K562 (cell line): ENCODE measurements around the gene AGT. TPM values are rescaled to one million over a fixed set of nuclear protein-coding genes. Genes with fewer than 3 reads are reported as not detected.

ENCODE experiments used
- BRF2 ChIP-seq: IDR thresholded peaks from 3 replicates; pipeline ENCODE4 v1.6.1; 2011; ENCODE audit warnings: borderline replicate concordance, mild to moderate bottlenecking; ENCODE audit not compliant: insufficient read length, insufficient read depth
- CEBPB ChIP-seq: fragments of 450-650 bp; IDR thresholded peaks from 2 replicates; pipeline ENCODE4 v1.6.1; 2016; ENCODE audit warnings: missing genetic modification characterization, missing compliant biosample characterization
- CXXC5 ChIP-seq: fragments of 250-450 bp; sonication (Bioruptor Pico); IDR thresholded peaks from 2 replicates; pipeline ENCODE4 v1.8.0; 2022; ENCODE audit warnings: inconsistent platforms, mild to moderate bottlenecking, moderate library complexity
- FOSL1 ChIP-seq: fragments of 200-800 bp; sonication (Bioruptor generic); conservative IDR thresholded peaks from 2 replicates; pipeline ENCODE4 v1.6.1; 2016; ENCODE audit warnings: missing genetic modification characterization, missing compliant biosample characterization
- FOXA3 ChIP-seq, 2 experiments: fragments of 450-650 bp in 1 of 2; sonication (generic) in 1 of 2; formaldehyde crosslinking; IDR thresholded peaks in 1 of 2; conservative IDR thresholded peaks in 1 of 2; 2 replicates each; pipeline versions ENCODE4 v1.4.0 to v1.8.0; 2020 to 2022; ENCODE audit warnings: mild to moderate bottlenecking in 2 of 2, missing genetic modification reagents in 1 of 2
- FOXK2 ChIP-seq, 2 experiments: fragments of 450-650 bp; IDR thresholded peaks in 1 of 2; conservative IDR thresholded peaks in 1 of 2; 2 replicates each; pipeline ENCODE4 v1.6.1; 2016; ENCODE audit warnings: low read depth in 2 of 2, mild to moderate bottlenecking in 1 of 2
- NCOA6 ChIP-seq: fragments of 450-650 bp; IDR thresholded peaks from 2 replicates; pipeline ENCODE4 v1.6.1; 2017; ENCODE audit warnings: mild to moderate bottlenecking
- NR2C1 ChIP-seq, 2 experiments: fragments of 450-650 bp; IDR thresholded peaks; 2 replicates each; pipeline ENCODE4 v1.6.1; 2017; ENCODE audit warnings: mild to moderate bottlenecking in 2 of 2, antibody characterized with exemption in 1 of 2, inconsistent platforms in 1 of 2, missing compliant biosample characterization in 1 of 2, missing genetic modification characterization in 1 of 2
- OTX1 ChIP-seq: fragments of 450-650 bp; formaldehyde crosslinking; IDR thresholded peaks from 2 replicates; pipeline ENCODE4 v1.4.0; 2022; ENCODE audit warnings: mild to moderate bottlenecking
- POLR2G ChIP-seq: fragments of 200-400 bp; formaldehyde crosslinking; IDR thresholded peaks from 2 replicates; pipeline ENCODE4 v1.6.1; 2017; ENCODE audit warnings: low read depth, mild to moderate bottlenecking, antibody characterized with exemption, low read length, moderate library complexity
- RAD51 ChIP-seq: fragments of 450-650 bp; IDR thresholded peaks from 2 replicates; pipeline ENCODE4 v1.7.1; 2016; ENCODE audit warnings: low read depth, mild to moderate bottlenecking, borderline replicate concordance
- SOX6 ChIP-seq: fragments of 450-650 bp; IDR thresholded peaks from 2 replicates; pipeline ENCODE4 v1.6.1; 2014; ENCODE audit warnings: mild to moderate bottlenecking
- TRIM25 ChIP-seq: fragments of 450-650 bp; IDR thresholded peaks from 2 replicates; pipeline ENCODE4 v1.7.0; 2016; ENCODE audit warnings: borderline replicate concordance
- USF1 ChIP-seq: sonication (generic); formaldehyde crosslinking; IDR thresholded peaks from 2 replicates; pipeline ENCODE4 v1.9.0; 2022; ENCODE audit warnings: mild to moderate bottlenecking, missing genetic modification reagents
- USF2 ChIP-seq: sonication (generic); formaldehyde crosslinking; IDR thresholded peaks from 2 replicates; pipeline ENCODE4 v1.5.0; 2020; ENCODE audit warnings: missing genetic modification reagents
- ZNF583 ChIP-seq: fragments of 250-450 bp; sonication (Bioruptor Pico); IDR thresholded peaks from 2 replicates; pipeline ENCODE4 v1.4.0; 2020
- ZNF76 ChIP-seq: fragments of 250-450 bp; sonication (Bioruptor Pico); IDR thresholded peaks from 2 replicates; pipeline ENCODE4 v1.4.0; 2020; ENCODE audit warnings: mild to moderate bottlenecking, moderate library complexity, borderline replicate concordance
- polyA plus RNA-seq, 8 experiments: library from polyadenylated mRNA; depleted of rRNA in 4 of 8; stranded (reverse) in 5 of 8; unstranded in 3 of 8; fragments of >200 nt; fragmentation: Nextera tagmentation in 2 of 8; fragmentation: Illumina TruSeq in 1 of 8; extraction: Ambion mirVana in 2 of 8; extraction: Trizol in 1 of 8; gene quantifications; 2 replicates each; pipeline versions ENCODE4 v1.2.1 to v1.2.3, GENCODE V29; 2011 to 2014; ENCODE audit warnings: inconsistent platforms in 1 of 8, missing spikeins in 1 of 8
- total RNA-seq, 7 experiments: library from RNA; depleted of rRNA in 6 of 7; stranded (reverse); fragments of >200 nt in 6 of 7; fragmentation: Illumina TruSeq in 2 of 7; extraction: Trizol in 2 of 7; gene quantifications; 2 replicates each; pipeline versions ENCODE4 v1.2.1 to v1.2.3, GENCODE V29; 2011 to 2021; ENCODE audit warnings: low replicate concordance in 1 of 7

Gene AGT
- total and polyA plus RNA-seq, 9 of the 15 experiments (the other 6 are each of a cell fraction or from before 2014, with no cell fraction given), result 0.40 TPM; not detected in 8

GRCh38 chr1:230708631-230709580 is 5.0 kb downstream of the AGT start (continued):
- TF ChIP-seq TRIM25, result no peak
- TF ChIP-seq FOXA3 (CRISPR knock-in tag; conservative IDR thresholded peaks at IDR 0.05 in 1 of 2, IDR thresholded peaks at IDR 0.05 in 1 of 2), result 0 out of 4 replicates have a peak, but pooled peaks of 1 of the 2 experiments have one; percentile 23
- 0 out of 2 replicates have a peak, but pooled peaks have one; percentile 35 for TF ChIP-seq OTX1
- no peak for TF ChIP-seq ZNF583 (CRISPR knock-in tag)
- no peak for TF ChIP-seq ZNF76
- TF ChIP-seq SOX6, result peak; percentile 55; the same call in 1 of the 2 replicates
- peak; percentile 36; the same call in 1 of the 2 replicates for TF ChIP-seq CXXC5
- TF ChIP-seq USF2 (CRISPR knock-in tag), result peak; percentile 72
- peak; percentile 99 for TF ChIP-seq CEBPB (tag)
- no peak for TF ChIP-seq NCOA6
- 0 out of 4 replicates have a peak, but pooled peaks of 1 of the 2 experiments have one; percentile 37 for TF ChIP-seq FOXK2 (conservative IDR thresholded peaks at IDR 0.05 in 1 of 2, IDR thresholded peaks at IDR 0.05 in 1 of 2; ENCODE audit: low read depth in 2 of 2)
- peak; percentile 57; the same call in 1 of the 2 replicates for TF ChIP-seq RAD51
- TF ChIP-seq NR2C1 (IDR thresholded peaks at IDR 0.05), result no peak
- 0 out of 2 replicates have a peak, but pooled peaks have one; percentile 21 for TF ChIP-seq NR2C1 (tag; IDR thresholded peaks at IDR 0.05)
- 0 out of 2 replicates have a peak, but pooled peaks have one; percentile 33 for TF ChIP-seq FOSL1 (tag)
- TF ChIP-seq USF1 (CRISPR knock-in tag), result peak; percentile 82
- TF ChIP-seq POLR2G, result no peak
- no peak for TF ChIP-seq BRF2
